ENCODE data around the gene NGF.

Gene NGF

DNA sequence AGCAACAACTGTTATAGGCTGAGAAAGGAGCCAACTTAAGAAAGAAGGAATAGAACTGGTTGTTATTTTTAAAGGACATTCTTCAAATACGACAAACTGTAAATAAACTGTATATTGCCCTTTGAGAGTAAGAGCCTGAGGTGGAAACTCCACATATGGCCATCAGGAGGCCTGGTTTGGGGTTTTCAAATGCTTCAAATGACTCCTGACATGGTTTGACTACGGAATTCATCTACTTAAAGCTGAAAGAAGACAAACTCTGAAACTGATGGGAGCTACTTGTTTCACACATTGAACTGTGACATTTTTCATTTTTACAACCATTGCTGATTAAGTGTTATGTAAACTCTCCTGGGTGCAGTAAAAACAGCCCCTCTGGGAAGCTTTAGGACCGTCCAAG, 59.8 kb downstream of the NGF start:
- FAIRE-seq = no peak

DNA sequence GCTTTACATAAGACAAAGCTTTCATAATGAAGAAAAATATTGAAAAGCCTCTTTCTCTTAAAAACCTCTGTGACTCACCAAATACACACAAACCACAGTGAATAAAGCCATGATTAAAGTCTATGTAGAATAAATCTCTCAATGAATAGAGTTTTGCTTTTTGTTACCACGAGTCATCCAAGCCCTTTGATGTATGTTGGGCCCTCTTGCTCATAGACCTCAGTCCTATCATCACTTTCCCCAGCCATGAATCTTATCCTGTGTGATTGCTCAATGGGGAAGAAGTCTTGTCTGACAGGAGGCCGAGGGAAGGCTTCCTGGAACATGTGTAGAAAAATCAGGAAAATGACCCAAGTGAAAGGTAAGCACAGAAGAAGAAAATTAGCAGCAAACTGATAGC, 60.8 kb downstream of the NGF start:
- no peak for FAIRE-seq

DNA sequence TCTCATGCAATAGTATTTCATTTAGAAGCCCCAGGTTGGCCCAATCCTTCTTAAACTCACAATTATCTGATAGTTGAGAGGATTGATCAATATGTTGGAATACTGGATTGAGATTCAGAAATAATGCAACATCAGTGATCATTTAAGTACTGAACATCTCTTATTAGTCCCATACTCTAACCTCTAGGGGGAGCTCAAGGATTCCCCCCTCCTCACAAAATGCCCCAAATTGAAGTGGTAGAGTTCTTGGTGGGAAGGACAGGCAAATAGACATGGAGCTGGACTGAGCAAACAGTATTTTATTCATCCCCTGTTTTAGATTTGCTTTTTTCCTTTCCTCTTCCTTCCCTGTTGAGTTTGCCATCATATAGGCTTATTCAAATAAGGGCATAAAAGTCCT, 62.8 kb downstream of the NGF start:
- FAIRE-seq = no peak

DNA sequence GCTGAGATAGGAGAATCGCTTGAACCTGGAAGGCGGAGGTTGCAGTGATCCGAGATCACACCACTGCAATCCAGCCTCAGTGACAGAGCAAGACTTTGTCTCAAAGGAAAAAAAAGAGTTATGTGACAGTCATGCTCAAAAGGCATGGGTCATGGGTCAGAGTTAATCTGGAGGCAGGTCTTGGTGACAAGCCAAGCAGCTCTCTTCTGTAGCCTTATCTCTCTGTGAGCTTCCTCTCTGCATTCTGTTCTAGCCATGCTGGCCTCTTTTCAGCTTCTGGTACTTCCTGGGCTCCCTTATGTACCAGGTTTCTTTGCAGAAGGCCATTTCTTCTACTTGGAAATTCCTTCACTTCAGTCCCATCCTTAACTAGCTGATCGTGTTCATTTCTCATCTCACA, 63.6 kb downstream of the NGF start:
- no peak for FAIRE-seq

DNA sequence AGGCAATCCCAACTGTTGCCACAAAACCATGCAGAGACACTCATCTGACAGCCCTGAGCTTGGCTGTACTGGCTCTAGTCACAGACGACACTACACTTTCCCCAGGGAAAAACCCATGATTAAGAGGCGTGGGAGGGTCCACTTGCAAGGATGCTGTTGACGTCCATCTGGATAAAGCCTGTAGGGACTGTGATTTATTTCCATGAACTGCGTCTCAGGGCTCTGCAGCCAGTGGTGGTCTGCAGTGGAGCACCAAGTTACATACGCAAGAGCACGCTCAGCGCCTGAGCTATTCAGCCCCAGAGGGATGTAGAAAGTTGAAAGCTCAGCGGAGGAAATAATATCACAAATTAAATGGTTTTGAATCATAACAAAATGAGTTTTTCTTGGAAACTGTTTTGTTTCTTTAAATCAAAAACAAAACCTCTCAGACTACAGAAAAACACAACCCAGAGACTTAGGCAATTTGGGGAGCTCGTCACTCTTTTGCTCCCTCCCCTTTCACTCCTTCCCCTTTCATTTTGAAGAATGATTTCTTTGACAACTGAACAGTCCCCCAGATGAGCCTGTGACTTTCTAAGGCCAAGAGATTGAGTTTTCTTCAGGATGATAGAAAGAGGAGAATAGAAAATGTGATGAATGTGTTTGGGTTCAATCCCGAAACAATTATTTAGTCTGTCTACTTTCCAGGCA, 71.2 kb downstream of the NGF start:
- FAIRE-seq = no peak

DNA sequence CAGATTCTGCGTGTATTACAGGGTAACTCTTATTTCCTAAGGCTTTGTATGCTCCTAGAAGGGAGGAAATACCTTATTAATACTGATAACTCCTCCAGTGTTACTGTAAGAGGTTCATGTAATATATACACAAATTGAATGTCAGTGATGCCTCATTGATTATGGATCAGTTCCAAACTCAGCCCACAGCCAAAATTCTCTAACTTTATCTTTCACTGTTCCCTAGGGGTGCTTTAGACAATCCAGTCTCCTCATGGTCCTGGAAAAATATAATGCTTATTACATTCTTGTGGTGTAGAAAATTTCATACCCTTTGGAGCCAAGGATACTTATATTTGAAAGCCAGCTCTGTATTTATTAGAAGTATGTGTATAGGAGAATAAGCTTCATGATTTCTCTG, 73.0 kb downstream of the NGF start:
- no peak for FAIRE-seq

DNA sequence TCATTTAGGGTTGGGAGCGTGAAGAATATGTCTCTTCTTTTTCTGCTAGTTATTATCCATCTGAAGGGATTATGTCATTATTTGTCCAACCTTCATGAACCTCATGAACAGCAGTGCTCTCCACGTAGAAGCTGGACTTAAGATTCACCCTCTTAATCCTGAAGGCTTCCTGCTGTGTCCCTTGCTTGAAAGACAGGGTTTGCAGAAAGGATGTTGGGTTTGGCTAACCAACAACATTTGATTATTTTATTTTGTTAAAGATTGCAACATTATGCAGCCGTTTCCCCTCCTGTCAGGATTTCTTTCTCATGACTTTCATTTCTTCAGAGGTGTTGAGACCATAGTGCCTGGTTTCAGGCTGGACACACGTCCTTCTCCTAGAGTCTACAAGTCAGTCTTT, 75.2 kb downstream of the NGF start:
- no peak for FAIRE-seq

DNA sequence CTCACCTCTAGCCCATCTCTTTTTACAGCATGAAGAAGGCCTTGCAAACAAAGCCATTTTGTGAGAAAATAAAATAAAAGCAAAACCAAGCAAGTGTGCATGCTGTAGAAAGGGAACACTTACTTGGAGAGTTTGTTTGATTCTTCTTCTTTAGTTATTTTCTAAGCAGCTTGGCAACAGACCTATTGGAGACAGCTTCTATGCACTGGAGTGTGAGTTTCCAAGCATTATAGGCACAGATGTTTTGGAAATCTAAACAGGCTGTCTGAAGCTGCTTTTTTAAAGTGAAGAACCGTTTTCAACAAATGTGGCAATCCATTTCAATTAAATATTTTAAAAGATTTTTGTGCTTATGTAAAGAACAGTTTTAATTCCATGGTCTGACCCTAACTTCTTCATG, 76.6 kb downstream of the NGF start:
- FAIRE-seq = no peak

DNA sequence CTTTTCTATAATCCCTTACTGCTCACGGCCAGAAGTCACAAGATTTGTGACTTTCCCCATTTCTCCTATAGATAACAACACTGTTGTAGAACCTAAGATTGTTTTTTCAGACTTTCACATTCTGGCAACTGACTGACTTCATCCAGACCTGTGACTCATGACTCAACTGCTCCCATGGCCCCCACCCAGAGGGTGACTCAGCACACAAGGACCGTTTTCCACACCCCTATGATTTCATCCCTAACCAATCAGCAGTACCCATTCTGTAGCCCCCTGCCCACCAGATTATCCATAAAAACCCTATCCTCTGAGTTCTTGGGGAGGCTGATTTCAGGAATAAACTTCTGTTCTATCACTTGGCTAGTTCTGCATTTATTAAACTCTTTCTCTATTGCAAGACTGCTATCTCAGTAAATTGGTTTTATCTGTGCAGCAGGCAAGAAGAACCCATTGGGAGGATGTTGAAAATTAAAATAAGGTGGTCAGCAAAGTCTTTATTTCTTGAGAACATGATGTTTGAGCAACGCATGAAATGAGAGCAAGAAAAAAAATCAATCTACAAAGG, 79.7 kb downstream of the NGF start:
- no peak for FAIRE-seq

DNA sequence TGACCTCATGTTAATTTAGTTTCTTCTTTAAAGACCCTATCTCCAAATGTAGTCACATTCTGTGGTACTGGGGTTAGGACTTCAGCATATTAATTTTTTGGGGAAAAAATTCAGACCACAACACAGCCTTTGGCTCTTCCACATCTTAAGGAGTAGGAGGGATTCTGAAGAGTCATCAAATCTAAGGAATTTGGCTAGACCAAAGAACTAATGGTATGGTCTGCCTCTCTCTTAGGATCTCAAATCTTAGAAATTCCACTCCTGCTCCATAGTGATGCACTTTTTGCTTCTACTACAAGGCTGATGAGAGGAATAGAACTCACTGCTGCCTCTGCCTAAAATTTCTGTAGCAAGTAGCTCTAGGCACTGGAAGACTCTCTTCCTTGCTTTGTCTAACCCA, 80.5 kb downstream of the NGF start:
- FAIRE-seq = no peak

DNA sequence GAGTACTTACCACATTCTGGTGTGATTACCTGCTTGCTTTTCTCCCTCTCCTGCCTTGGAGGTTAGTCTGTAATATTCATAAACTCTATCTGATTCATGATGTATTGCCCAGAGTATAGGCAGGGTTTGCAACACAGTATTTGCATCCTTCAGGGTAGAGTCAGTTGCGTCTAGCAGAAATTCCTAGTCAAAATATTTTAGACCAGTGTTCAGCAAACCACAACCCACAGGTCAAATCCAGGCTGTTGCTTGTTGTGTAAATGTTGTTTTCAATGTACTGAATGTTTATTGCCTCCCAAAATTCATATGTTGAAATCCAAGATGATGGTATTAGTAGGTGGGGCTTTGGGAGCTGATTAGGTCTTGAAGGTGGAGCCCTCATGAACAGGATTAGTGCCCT, 82.9 kb downstream of the NGF start:
- no peak for FAIRE-seq

DNA sequence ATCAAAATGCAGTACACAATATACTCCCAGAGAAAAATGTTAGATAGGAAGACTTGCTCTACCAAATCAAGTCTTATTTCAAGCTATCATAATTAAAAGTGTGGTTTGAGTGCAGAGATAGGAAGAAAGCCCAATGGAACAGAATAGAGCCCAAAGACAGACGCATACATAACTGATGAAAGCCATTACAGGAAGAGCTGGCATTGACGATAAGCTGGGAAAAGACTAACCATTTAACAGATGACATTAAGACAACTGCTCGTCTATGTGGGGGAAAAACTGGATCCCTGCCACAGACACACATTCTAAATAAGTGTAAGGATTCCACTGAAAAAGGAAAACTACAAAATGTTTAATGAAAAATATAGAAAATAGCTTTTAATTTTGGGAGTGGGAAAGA, 85.5 kb downstream of the NGF start:
- FAIRE-seq = no peak

DNA sequence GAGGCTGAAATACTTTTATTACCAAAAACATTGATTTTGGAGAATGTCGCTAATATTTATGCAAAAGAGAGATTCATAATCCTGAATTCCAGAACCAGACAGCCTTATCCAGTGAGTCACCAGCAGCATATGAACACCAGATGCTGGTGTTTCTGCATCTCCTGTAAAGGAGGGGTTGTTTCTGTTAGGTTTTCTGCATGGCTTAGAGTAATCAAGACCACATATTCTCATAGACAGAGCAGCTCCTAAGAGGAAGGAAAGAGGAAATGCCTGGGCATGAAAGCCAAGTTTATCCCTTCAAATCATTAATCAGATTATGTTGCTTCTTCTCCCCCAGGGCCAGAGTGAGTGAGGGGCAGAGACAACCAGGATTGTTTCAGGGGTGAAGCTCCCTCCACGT, 86.2 kb downstream of the NGF start:
- no peak for FAIRE-seq

DNA sequence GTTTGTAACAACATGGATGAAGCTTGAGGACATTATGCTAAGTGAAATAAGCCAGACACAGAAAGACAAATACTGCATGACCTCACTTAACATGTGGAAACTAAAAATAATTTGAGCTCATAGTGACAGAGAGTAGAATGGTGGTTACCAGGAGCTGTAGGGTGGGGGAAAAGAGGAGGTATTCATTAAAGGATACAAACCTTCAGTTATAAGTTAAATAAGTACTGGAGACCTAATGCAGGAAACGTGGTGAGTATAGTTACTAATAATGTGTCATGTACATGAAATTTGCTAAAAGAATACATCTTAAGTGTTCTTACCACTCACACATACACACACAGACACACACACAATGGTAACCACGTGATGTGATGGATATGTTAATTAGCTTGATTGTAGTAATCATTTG, 86.7 kb downstream of the NGF start:
- no peak for FAIRE-seq

DNA sequence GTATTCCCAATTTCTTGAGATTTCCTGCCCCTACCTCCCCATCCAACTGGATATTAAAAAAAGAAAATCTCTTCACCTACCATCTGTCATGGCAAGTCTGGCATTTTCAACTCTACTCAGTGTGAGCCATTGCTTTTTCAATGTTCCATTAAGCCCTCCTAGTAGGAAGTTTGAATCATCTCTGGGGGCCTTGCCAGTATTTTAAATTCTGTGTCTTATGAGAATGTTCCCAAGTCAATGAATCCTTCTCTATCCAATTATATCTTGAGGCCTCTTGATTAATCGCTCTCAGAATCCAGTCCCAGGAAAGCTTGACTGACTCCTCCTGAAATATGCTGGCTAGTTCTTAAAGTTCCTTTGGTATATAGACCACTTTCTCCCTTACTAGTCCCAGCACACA, 91.5 kb downstream of the NGF start:
- FAIRE-seq = no peak

DNA sequence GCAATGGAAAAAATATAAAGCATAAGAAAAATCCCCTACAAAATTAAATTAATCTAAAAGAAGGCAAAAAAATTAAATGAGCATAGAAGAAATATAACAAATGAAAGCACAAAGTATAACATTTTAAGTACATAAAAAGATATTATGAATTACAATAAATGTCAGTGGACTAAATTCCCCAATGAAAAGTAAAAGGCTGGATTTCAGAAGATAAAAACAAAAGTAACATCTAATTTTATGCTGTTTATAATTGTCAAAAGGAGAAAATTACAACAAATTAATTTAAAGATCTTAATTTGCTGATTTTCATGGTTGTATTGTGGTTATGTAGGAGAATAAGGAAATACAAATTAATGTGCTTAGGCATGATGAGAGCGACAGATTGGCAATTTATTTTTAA, 92.8 kb downstream of the NGF start:
- FAIRE-seq = peak; percentile 15

DNA sequence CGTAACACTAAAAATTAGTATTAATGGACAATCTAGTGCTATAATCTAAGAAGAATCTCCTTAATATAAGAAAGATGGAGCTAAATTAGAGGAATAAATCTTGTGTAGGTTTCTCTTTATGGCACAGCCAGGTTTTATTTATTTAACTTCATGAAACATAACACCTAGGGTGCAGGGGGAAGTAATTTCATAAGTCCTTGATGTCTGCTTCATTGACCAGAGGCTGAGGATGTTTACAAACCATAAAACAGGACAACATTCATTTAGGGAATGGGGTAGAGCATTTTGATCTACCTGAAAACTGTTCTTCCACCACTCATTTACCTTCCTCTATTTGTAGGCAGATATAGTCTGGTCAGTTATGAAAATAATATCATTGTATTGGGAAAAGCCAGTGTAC, 95.5 kb downstream of the NGF start:
- FAIRE-seq = no peak

DNA sequence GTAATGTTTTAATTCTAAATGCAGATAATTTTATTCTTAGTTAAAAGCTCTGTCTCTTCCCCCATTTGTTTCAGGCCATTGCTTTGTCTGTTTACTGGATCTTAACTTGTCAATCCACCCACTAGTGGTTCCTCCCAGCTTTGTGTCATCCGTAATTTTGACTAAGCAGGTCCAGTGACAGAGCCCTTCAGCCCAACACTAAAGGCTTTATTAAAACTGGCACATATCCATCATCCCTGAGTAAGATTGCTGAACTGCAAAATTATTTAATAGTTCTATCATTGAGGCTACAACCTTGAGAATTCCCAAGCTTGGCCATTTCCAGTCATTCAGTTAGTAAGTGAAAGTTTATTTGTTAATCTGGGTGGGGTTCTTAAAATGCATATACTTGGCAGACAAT, 96.7 kb downstream of the NGF start:
- no peak for FAIRE-seq

DNA sequence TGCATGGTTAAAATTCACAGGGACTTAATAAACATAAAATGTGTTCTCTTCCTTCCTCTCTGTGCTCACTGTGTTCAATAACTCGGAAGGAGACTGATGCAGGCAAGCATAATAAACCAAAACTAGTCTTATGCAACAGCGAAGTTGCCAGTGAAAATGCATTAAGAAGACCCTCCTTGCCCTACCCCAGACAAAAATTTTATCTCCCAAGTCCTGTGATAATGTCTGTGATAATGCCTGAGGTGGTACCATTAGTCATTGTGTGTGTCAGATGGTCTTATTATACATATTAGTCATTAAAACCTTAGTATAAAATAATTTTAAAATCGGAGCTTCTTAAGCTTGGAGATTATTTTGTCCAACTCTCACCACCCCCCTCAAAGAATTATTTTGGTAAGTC, 97.8 kb downstream of the NGF start:
- FAIRE-seq = no peak

DNA sequence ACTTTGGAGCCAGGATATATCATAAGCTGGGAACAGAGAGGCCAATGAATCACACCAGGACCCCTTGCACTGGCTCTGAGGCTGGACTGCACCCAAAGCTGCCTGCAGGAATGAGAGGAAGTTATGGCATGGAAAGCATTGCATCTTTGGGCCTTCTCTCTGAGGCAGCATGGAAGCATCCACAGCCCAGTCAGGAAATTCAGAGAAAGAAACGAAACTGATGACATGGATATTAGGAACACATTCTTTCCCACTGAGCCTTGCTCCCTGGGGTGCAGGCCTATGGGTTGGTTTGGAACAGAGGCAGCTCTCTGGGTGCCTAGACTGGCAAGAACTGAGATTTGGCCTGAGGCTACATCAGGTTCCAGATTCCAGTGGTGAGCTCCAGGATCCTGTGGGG, 98.6 kb downstream of the NGF start:
- FAIRE-seq = no peak

DNA sequence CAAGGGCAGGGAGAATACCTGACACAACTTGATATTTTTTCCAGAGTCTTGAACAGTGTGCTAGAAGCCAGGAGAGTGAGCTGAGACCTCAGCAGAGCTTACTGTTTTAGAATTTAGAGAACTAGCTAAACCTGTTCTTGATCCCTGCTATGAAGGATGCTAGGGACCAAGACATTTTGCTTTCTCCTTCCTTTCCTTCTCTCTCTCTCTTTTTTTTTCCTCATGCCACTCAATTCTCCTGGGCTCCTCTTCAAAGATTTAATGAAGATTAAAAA, 99.0 kb downstream of the NGF start:
- FAIRE-seq = no peak

DNA sequence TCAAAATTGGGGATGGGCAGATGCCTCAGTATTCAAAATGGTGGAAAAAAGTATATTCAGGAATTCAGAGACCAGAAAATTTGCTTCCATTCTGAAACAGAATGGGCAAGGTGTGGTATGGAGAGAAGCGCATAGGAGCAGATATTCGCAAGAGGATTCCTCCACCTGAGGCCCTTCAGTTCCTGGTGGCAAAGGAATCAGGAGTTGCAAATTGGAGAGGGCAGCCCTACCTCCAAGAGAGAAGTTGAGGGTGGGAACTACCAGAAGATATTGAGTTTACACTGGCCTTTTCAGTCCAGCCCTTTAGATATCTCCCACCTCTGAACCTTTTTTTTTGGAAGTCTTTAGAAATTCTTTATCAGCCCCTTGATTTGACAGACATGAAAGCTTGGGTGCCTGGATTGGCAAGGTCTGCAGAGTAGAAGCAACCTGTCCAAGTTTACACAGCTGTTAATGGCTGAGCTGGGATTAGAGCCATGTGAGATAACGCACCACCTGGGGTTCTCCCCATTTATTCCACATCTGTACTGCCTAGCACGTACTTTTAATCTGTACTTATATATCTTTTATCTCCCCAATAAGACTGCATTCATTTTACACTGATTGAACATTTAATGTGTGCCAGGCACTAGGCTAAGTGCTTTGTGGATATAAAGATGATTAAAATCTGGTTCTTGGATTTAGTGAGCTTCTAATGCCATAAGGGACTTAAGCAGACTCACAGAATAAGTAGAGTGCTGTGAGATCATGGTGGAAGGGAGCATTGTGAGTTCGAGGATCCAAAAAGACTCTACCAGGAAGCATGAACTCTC, 99.5 kb downstream of the NGF start:
- FAIRE-seq = no peak

DNA sequence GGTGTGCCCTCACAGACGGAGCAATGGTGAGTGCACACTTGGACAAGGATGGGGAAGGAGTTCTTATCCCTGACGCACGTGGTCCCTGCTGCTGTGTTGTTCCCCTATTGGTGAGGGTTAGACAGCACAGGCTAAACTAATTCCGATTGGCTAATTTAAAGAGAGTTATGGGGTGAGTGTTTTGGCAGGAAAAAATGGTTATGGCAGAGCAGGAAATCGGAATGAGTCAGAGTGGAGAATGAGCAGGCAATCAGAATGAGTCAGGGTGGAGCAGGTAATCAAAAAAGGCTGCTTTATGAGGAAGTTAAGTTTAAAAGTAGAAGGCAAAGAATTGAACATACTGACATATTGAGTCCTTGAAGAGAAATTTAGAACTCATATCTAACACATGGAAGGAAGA, 100.5 kb downstream of the NGF start:
- FAIRE-seq = no peak

DNA sequence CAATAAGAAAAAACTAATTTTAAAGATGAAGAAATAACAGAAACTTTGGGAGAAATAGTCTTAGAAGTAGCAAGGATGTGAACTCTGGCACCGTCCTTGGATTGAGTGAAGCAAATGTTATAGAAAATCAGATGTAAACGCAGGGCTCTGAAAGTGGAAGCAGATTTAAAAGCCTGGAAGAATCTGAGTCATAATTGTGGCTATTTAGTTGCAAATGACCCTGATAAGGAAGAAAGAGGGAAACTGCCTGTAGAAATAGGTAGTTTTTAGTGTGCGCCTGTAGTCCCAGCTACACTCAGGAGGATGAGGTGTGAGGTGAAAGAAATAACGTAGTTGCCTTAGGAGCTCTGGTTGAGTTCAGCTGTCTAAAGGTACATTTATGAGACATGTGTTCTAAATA, 101.0 kb downstream of the NGF start:
- no peak for FAIRE-seq

All from G401.6 (cell line).